ENCODE results near the gene AP2M1. TPM values are rescaled to one million over a fixed set of nuclear protein-coding genes. Genes with fewer than 3 reads are reported as not detected.

Gene AP2M1
- total RNA-seq, 1 experiment from 2014 or later: 335 TPM

DNA sequence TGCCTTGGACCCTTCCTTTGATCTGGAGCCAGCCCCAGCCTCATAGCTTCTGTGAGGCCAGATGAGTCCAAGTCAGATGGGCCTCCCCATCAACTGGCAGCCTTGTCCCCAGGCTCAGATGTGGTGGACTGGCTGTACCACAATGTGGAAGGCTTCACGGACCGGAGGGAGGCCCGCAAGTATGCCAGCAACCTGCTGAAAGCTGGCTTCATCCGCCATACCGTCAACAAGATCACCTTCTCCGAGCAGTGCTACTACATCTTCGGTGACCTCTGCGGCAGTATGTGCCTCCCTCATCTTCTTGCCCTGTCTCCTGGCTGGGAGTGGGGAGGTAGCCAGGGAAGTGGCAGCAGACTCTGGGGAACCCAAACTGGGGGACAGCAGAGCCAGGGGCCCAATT is 6.9 kb upstream of the AP2M1 start:
- in situ Hi-C loops (cut with HindIII; ENCODE audit: low pct_unique_long_range_greater_than_20kb, low sequenced_read_pairs): no loop called here
- POLR2A ChIA-PET: no interaction called here
- CTCF ChIA-PET: no interaction called here
- intact Hi-C loops (cut with micrococcal nuclease; ENCODE audit: unreplicated experiment): no loop called here
- Histone ChIP-seq H3K27me3 (ENCODE audit: control insufficient read depth, insufficient read depth, low read length) (no peaks in the 10 kb centered on the region), H3K36me3 (ENCODE audit: control insufficient read depth, insufficient read depth, low read length) (peaks cover 17% of the 10 kb centered on the region), H3K9me3 (ENCODE audit: control insufficient read depth, insufficient read depth, low read depth, low read length) (no peaks in the 10 kb centered on the region), H3K27ac (ENCODE audit: low read length) (no peak overlapping the region), H3K4me3 (ENCODE audit: low read depth in 2 of 2, low read length in 2 of 2) (no peak overlapping the region), H3K4me1 (ENCODE audit: control insufficient read depth, insufficient read depth, low read length) (no peaks in the 10 kb centered on the region)
- DNase-seq (ENCODE audit: low read depth, low spot score) (no peak), ATAC-seq (no peak)
- TF ChIP-seq POLR2AphosphoS5 (IDR thresholded peaks at IDR 0.05; ENCODE audit: low read depth, low read length) (no peak), SIN3A (IDR thresholded peaks at IDR 0.05; ENCODE audit: borderline replicate concordance, insufficient read depth, low read depth, low read length) (no peak), TCF7L2 (IDR thresholded peaks at IDR 0.05; ENCODE audit: low read depth, low read length) (no peak)
- TF ChIP-seq, protein P1, sequence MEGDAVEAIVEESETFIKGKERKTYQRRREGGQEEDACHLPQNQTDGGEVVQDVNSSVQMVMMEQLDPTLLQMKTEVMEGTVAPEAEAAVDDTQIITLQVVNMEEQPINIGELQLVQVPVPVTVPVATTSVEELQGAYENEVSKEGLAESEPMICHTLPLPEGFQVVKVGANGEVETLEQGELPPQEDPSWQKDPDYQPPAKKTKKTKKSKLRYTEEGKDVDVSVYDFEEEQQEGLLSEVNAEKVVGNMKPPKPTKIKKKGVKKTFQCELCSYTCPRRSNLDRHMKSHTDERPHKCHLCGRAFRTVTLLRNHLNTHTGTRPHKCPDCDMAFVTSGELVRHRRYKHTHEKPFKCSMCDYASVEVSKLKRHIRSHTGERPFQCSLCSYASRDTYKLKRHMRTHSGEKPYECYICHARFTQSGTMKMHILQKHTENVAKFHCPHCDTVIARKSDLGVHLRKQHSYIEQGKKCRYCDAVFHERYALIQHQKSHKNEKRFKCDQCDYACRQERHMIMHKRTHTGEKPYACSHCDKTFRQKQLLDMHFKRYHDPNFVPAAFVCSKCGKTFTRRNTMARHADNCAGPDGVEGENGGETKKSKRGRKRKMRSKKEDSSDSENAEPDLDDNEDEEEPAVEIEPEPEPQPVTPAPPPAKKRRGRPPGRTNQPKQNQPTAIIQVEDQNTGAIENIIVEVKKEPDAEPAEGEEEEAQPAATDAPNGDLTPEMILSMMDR (IDR thresholded peaks at IDR 0.05): no peak
- TF ChIP-seq, protein P2, sequence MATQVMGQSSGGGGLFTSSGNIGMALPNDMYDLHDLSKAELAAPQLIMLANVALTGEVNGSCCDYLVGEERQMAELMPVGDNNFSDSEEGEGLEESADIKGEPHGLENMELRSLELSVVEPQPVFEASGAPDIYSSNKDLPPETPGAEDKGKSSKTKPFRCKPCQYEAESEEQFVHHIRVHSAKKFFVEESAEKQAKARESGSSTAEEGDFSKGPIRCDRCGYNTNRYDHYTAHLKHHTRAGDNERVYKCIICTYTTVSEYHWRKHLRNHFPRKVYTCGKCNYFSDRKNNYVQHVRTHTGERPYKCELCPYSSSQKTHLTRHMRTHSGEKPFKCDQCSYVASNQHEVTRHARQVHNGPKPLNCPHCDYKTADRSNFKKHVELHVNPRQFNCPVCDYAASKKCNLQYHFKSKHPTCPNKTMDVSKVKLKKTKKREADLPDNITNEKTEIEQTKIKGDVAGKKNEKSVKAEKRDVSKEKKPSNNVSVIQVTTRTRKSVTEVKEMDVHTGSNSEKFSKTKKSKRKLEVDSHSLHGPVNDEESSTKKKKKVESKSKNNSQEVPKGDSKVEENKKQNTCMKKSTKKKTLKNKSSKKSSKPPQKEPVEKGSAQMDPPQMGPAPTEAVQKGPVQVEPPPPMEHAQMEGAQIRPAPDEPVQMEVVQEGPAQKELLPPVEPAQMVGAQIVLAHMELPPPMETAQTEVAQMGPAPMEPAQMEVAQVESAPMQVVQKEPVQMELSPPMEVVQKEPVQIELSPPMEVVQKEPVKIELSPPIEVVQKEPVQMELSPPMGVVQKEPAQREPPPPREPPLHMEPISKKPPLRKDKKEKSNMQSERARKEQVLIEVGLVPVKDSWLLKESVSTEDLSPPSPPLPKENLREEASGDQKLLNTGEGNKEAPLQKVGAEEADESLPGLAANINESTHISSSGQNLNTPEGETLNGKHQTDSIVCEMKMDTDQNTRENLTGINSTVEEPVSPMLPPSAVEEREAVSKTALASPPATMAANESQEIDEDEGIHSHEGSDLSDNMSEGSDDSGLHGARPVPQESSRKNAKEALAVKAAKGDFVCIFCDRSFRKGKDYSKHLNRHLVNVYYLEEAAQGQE (IDR thresholded peaks at IDR 0.05; ENCODE audit: insufficient read depth in 1 of 2, low read depth in 2 of 2, low read length in 1 of 2): no peak
- no TSS peak for BruUV-seq (replicated peaks)

DNA sequence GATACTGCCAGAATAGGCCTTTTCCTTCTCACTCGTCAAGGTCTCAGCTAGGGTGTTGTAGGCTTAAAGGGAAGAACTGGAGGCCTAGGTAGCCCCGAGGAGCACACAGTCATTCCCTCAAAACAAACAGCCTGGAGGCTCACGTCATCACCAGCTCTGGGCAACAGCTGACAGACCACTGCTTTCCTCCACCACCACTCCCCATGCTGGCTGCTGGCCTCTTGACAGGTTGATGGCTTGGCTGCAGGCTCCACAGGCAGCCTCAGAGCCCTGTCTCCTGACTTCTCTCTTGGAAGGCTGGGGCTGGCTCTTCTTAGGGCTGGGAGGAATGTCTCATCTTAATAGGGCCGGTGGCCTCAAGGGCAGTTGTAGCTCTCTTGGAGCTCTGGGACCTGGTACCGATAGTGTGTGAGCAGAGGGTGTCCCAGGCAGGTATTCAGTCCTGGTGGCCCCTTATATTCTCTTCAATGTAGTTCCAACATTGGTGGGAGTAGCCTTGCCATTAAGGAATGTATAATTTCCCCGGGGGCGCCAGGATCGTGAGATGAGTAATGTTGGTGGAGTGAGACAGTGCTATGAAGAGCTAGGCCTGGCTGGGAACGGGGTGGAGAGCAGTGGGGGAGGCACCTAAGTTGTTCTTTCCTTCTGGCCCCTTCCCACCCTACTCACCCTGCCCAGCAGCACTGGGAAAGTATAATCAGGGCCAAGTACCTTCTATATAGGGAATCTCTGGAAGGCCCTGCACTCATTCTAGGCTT is 6.1 kb upstream of the AP2M1 start:
- no peak for DNase-seq (ENCODE audit: low read depth, low spot score)
- no peaks in the 10 kb centered on the region for H3K4me1 ChIP-seq (ENCODE audit: control insufficient read depth, insufficient read depth, low read length)
- no peak overlapping the region for H3K4me3 ChIP-seq (ENCODE audit: low read depth in 2 of 2, low read length in 2 of 2)
- CTCF ChIA-PET: no interaction called here
- no TSS peak for BruUV-seq (replicated peaks)
- no peaks in the 10 kb centered on the region for H3K9me3 ChIP-seq (ENCODE audit: control insufficient read depth, insufficient read depth, low read depth, low read length)
- peaks cover 17% of the 10 kb centered on the region for H3K36me3 ChIP-seq (ENCODE audit: control insufficient read depth, insufficient read depth, low read length)
- POLR2A ChIA-PET: no interaction called here
- no peaks in the 10 kb centered on the region for H3K27me3 ChIP-seq (ENCODE audit: control insufficient read depth, insufficient read depth, low read length)
- no peak overlapping the region for H3K27ac ChIP-seq (ENCODE audit: low read length)
- in situ Hi-C loops (cut with HindIII; ENCODE audit: low pct_unique_long_range_greater_than_20kb, low sequenced_read_pairs): no loop called here
- ATAC-seq: peak; percentile 37
- TF ChIP-seq SIN3A (IDR thresholded peaks at IDR 0.05; ENCODE audit: borderline replicate concordance, insufficient read depth, low read depth, low read length): no peak
- intact Hi-C loops (cut with micrococcal nuclease; ENCODE audit: unreplicated experiment): no loop called here
